Ovary (tissue), 9 donors: Measurements from ENCODE around the gene PLA2G1B. TPM values are rescaled to one million over a fixed set of nuclear protein-coding genes. Genes with fewer than 3 reads are reported as not detected.

Experiments
- DNase-seq, 5 donors: peaks; one replicate each; pipeline ENCODE4 v3.0.0-alpha.2; 2019 to 2020
- H3K27ac ChIP-seq, 2 donors: fragments of 200-600 bp; one replicate each; pipeline versions ENCODE4 v1.5.1 to v1.8.0; 2019 to 2022
- H3K27me3 ChIP-seq: fragments of 200-600 bp; one replicate; pipeline ENCODE4 v1.8.0; 2022
- H3K36me3 ChIP-seq: fragments of 200-600 bp; sonication (generic); one replicate; pipeline ENCODE4 v1.5.1; 2019
- H3K4me1 ChIP-seq: one replicate; pipeline ENCODE4 v1.8.1; 2013; ENCODE audit warnings: mild to moderate bottlenecking, moderate library complexity; ENCODE audit not compliant: insufficient read depth
- H3K4me3 ChIP-seq: fragments of 200-600 bp; sonication (generic); one replicate; pipeline ENCODE4 v1.5.1; 2017
- H3K9me3 ChIP-seq, 2 donors: fragments of 200-600 bp in 1 of 2; sonication (generic) in 1 of 2; one replicate each; pipeline versions ENCODE4 v1.5.1 to v1.8.1; 2013 to 2019; ENCODE audit warnings: mild to moderate bottlenecking in 1 of 2, moderate library complexity in 1 of 2
- CTCF ChIP-seq, 3 donors: fragments of 450-650 bp in 2 of 3; fragments of 200-600 bp in 1 of 3; IDR thresholded peaks; one replicate each; pipeline versions ENCODE4 v1.5.1 to v1.8.0; 2016 to 2022; ENCODE audit warnings: antibody characterized with exemption in 3 of 3, mild to moderate bottlenecking in 1 of 3
- EP300 ChIP-seq: sonication (generic); formaldehyde crosslinking; IDR thresholded peaks from one replicate; pipeline ENCODE4 v1.6.1; 2017; ENCODE audit warnings: antibody characterized with exemption
- POLR2A ChIP-seq: fragments of 450-650 bp; IDR thresholded peaks from one replicate; pipeline ENCODE4 v1.6.1; 2017; ENCODE audit warnings: antibody characterized with exemption, mild to moderate bottlenecking, moderate library complexity
- WGBS, 3 donors: extraction: QIAGEN DNeasy Blood & Tissue Kit in 1 of 3; methylation state at CpG; one replicate each; pipeline versions ENCODE4 v1.1.5 to v1.1.7; 2013 to 2017; 5-methylcytosine and 5-hydroxymethylcytosine counted together
- intact Hi-C, 4 donors: fragments of 100-400 bp; cut with DNase I; formaldehyde crosslinking; loops; one replicate each; pipeline versions ENCODE4 v1.11.0 to v1.15.1; 2022 to 2023
- polyA plus RNA-seq, 2 donors: library from polyadenylated mRNA; stranded (reverse); fragments of 200-250 nt in 1 of 2; fragments of 350-450 nt in 1 of 2; fragmentation: Illumina TruSeq in 1 of 2; extraction: RNeasy Lipid Tissue Mini Kit (QIAGEN cat#74804) in 1 of 2; gene quantifications; one replicate each; pipeline ENCODE4 v1.2.3, GENCODE V29; 2013 to 2014
- total RNA-seq, 7 donors: library from RNA; depleted of rRNA in 2 of 7; stranded (reverse); fragments of >200 nt in 2 of 7; fragmentation: NEBNext Ultra II Directional in 3 of 7; extraction: Animal tissue kit (Norgen Biotek cat#: 25700) in 3 of 7; gene quantifications; one replicate each; pipeline versions ENCODE4 v1.1.0 to v1.2.4, GENCODE V29; 2016 to 2023
- donor health status: DM: no; HTN: no; CAD: no; lungs with moderate emphysema.
- donor health status: DM: no; HTN: no; CAD: no.
- donor health status: Bipolar disorder and iron deficiency.
- donor health status: DM: yes; HTN: yes; CAD: no.
- donor health status: DM: no; HTN: no; CAD: no.
- donor health status: DM: yes; HTN: yes; CAD: no.

The PLA2G1B gene
- total and polyA plus RNA-seq, 9 donors: 0.67 to 17.0 (median 7.1) TPM

GRCh38 chr12:120314220-120314619 lies 13.4 kb downstream of the PLA2G1B start:
- no peaks in the 10 kb centered on the region for H3K4me1 ChIP-seq
- no peak overlapping the region for H3K27ac ChIP-seq
- no peaks in the 10 kb centered on the region for H3K36me3 ChIP-seq
- no peaks in the 10 kb centered on the region for H3K9me3 ChIP-seq
- no peak for DNase-seq
- no peaks in the 10 kb centered on the region for H3K27me3 ChIP-seq
- TF ChIP-seq POLR2A (no peak), EP300 (no peak), CTCF (IDR thresholded peaks at IDR 0.05) (no peak)
- 53 to 61% (median 60%) methylated on average over 5 of the region's 5 CpGs for WGBS, 3 donors
- H3K4me3 ChIP-seq: no peak overlapping the region
- intact Hi-C loops: no loop called here

- H3K4me3 ChIP-seq: peak within 1 kb of the TSS; percentile 65
- H3K27ac ChIP-seq: peak within 1 kb of the TSS in 1 of 2 donors; percentile 61
- peak; percentile 83 to 92 (median 88) for DNase-seq
- TF ChIP-seq POLR2A (peak; percentile 8), EP300 (no peak), CTCF (IDR thresholded peaks at IDR 0.05) (peak in 2 of 3 donors; percentile 66 to 67)
- no peaks in the 10 kb centered on the region for H3K9me3 ChIP-seq
- H3K36me3 ChIP-seq: no peaks in the 10 kb centered on the region
- intact Hi-C loops: no loop called here
- WGBS, 3 donors: 5 to 8% (median 5%) methylated on average over 31 of the region's 31 CpGs
- H3K27me3 ChIP-seq: no peaks in the 10 kb centered on the region
- H3K4me1 ChIP-seq: no peaks in the 10 kb centered on the region
Measured at GRCh38 chr12:120301962-120302815, 25.4 kb downstream of the PLA2G1B start, which contains the start of gene SIRT4. Gene SIRT4 (plus strand): TSS chr12:120302321. CDS start chr12:120303562, 1,241 bp downstream.

GRCh38 chr12:120292661-120293531 lies 34.7 kb downstream of the PLA2G1B start, which contains the start of gene RNU4-1:
Gene RNU4-1 (minus strand): TSS chr12:120293237.
- Histone ChIP-seq H3K4me3 (peak within 1 kb of the TSS; percentile 58), H3K27me3 (no peaks in the 10 kb centered on the region), H3K27ac (peak within 1 kb of the TSS; percentile 80 to 96), H3K36me3 (no peaks in the 10 kb centered on the region), H3K9me3 (no peaks in the 10 kb centered on the region), H3K4me1 (peaks cover 3% of the 10 kb centered on the region)
- intact Hi-C loops: no loop called here
- TF ChIP-seq EP300 (no peak), POLR2A (peak; percentile 66)
- DNase-seq: peak; percentile 65 to 82 (median 70)
- 0 to 1% (median 1%) methylated on average over 29 of the region's 29 CpGs for WGBS, 3 donors

- TF ChIP-seq EP300 (no peak), POLR2A (no peak), CTCF (IDR thresholded peaks at IDR 0.05) (no peak)
- no peak for DNase-seq
- intact Hi-C loops: no loop called here
Measured at GRCh38 chr12:120292411-120292660, 35.2 kb downstream of the PLA2G1B start.

More at GRCh38 chr12:120292411-120292660, 35.2 kb downstream of the PLA2G1B start:
- no peaks in the 10 kb centered on the region for H3K9me3 ChIP-seq
- H3K36me3 ChIP-seq: no peaks in the 10 kb centered on the region
- peak overlapping the region; percentile 58 for H3K4me3 ChIP-seq
- no peaks in the 10 kb centered on the region for H3K27me3 ChIP-seq
- WGBS, 3 donors: 0 to 1% (median 0%) methylated on average over 17 of the region's 17 CpGs
- peaks cover 3% of the 10 kb centered on the region for H3K4me1 ChIP-seq
- H3K27ac ChIP-seq: peak overlapping the region; percentile 80 to 96
